ENCODE results near the gene TPCN2. TPM values are rescaled to one million over a fixed set of nuclear protein-coding genes. Genes with fewer than 3 reads are reported as not detected.

TPCN2 gene
- total RNA-seq, 1 experiment from 2014 or later = 15.2 TPM

DNA sequence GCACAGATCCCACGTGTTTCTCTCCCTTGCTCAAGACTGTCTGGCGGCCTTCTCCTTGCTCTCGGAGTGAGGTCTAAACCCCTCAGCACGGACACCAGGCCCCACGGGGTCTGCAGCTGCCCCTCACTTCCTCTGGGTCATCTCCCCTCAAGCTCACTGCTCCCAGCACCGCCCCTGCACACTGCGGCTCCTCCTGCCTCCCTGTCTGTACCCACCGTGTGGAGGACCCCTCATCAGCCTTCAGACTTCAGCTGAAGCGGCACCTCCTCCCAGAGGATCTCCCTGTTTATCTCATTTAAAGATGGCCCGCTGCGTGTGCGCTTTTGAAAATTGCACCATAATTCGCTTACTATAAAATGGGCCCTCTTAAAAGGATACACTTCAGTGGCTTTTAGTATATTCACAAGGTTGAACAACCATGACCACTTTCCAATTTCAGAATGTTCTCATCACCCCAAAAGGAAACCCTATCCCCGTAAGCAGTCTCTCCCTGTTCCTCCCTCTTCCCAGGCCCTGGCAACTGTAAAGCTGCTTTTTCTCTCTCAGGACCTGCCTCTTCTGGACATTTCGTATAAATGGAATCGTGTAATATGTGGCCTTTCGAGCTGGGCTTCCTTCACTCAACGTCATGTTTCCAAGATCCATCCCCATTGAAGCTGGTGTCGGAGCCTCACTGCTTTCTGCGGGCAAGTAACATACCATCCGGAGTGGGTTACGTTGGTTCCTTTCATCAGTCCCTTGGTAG is 14.4 kb upstream of the TPCN2 start:
- RAD21 ChIA-PET (ENCODE audit: low non-redundant PET in 1 of 2, low total read pairs in 2 of 2, uncharacterized antibody in 2 of 2, unreplicated experiment in 2 of 2) = no interaction called here
- POLR2A ChIA-PET = interaction anchor here (2.1 kb wide), 1 partner anchor 23 kb away, joined by 5 read pairs; no protein-coding TSS in a partner anchor
- CTCF ChIA-PET = interaction anchor here (2.0 kb wide), 1 partner anchor 10 kb away, joined by 7 read pairs; no protein-coding TSS in a partner anchor
- H2AFZ ChIP-seq (ENCODE audit: low read depth, low read length, poor library complexity, severe bottlenecking) = no peak overlapping the region
- H3K36me3 ChIP-seq (ENCODE audit: control insufficient read depth in 1 of 2, insufficient read depth in 2 of 2, low read length in 2 of 2) = no peaks in the 10 kb centered on the region
- H3K4me1 ChIP-seq (ENCODE audit: control insufficient read depth in 1 of 2, insufficient read depth in 2 of 2, low read length in 2 of 2) = no peaks in the 10 kb centered on the region
- H3K27ac ChIP-seq (ENCODE audit: low read depth, low read length) = no peak overlapping the region
- no peaks in the 10 kb centered on the region for H4K20me1 ChIP-seq (ENCODE audit: insufficient read depth)
- intact Hi-C loops (cut with micrococcal nuclease) = no loop called here
- no TSS peak for BruUV-seq (replicated peaks)
- H3K27me3 ChIP-seq (ENCODE audit: insufficient read depth, low read length) = 0 out of 2 replicates have a peak, but pooled peaks cover 2% of the 10 kb centered on the region
- no peak overlapping the region for H3K4me3 ChIP-seq (replicated peaks in 1 of 2; ENCODE audit: low read depth in 1 of 2, low read length in 2 of 2)
- H3K9me2 ChIP-seq (ENCODE audit: insufficient read depth) = no peaks in the 10 kb centered on the region
- no peak overlapping the region for H3K9ac ChIP-seq (ENCODE audit: low read length)
- no peaks in the 10 kb centered on the region for H3K79me2 ChIP-seq (ENCODE audit: insufficient read depth, low read length)
- no peak overlapping the region for H3K4me2 ChIP-seq (ENCODE audit: low read length)
- ATAC-seq (no peak), DNase-seq (ENCODE audit: low read depth, low spot score) (no peak)
- no peaks in the 10 kb centered on the region for H3K9me3 ChIP-seq (ENCODE audit: control insufficient read depth in 1 of 2, insufficient read depth in 1 of 2, low read depth in 1 of 2, low read length in 2 of 2)
- TF ChIP-seq FOSL1 (IDR thresholded peaks at IDR 0.05; ENCODE audit: low read depth) = no peak
- no peak for TF ChIP-seq EGR1 (IDR thresholded peaks at IDR 0.05; ENCODE audit: low read depth)
- TF ChIP-seq, protein P1, sequence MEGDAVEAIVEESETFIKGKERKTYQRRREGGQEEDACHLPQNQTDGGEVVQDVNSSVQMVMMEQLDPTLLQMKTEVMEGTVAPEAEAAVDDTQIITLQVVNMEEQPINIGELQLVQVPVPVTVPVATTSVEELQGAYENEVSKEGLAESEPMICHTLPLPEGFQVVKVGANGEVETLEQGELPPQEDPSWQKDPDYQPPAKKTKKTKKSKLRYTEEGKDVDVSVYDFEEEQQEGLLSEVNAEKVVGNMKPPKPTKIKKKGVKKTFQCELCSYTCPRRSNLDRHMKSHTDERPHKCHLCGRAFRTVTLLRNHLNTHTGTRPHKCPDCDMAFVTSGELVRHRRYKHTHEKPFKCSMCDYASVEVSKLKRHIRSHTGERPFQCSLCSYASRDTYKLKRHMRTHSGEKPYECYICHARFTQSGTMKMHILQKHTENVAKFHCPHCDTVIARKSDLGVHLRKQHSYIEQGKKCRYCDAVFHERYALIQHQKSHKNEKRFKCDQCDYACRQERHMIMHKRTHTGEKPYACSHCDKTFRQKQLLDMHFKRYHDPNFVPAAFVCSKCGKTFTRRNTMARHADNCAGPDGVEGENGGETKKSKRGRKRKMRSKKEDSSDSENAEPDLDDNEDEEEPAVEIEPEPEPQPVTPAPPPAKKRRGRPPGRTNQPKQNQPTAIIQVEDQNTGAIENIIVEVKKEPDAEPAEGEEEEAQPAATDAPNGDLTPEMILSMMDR (IDR thresholded peaks at IDR 0.05 in 2 of 3, conservative IDR thresholded peaks at IDR 0.05 in 1 of 3; ENCODE audit: borderline replicate concordance in 1 of 3, insufficient read depth in 1 of 3, low read depth in 2 of 3, low read length in 2 of 3) = no peak
- no peak for TF ChIP-seq TCF7L2 (IDR thresholded peaks at IDR 0.05; ENCODE audit: borderline replicate concordance, extremely low read depth, insufficient read depth, insufficient read length)
- TF ChIP-seq POLR2AphosphoS5 (IDR thresholded peaks at IDR 0.05; ENCODE audit: low read depth, low read length) = no peak
- TF ChIP-seq CBX3 (IDR thresholded peaks at IDR 0.05; ENCODE audit: low read depth) = no peak
- no peak for TF ChIP-seq MAX (IDR thresholded peaks at IDR 0.05)
- TF ChIP-seq POLR2A (IDR thresholded peaks at IDR 0.05; ENCODE audit: borderline replicate concordance, extremely low read depth, insufficient read depth, insufficient read length) = no peak
- TF ChIP-seq EZH2 (IDR thresholded peaks at IDR 0.05) = no peak
- no peak for TF ChIP-seq RAD21 (IDR thresholded peaks at IDR 0.05; ENCODE audit: low read depth)
- TF ChIP-seq ELF1 (IDR thresholded peaks at IDR 0.05; ENCODE audit: borderline replicate concordance, low read depth) = no peak
- no peak for TF ChIP-seq CEBPB (IDR thresholded peaks at IDR 0.05; ENCODE audit: low read depth)
- TF ChIP-seq ZNF274 (IDR thresholded peaks at IDR 0.05; ENCODE audit: low read depth, low read length) = no peak
- no peak for TF ChIP-seq SRF (IDR thresholded peaks at IDR 0.05; ENCODE audit: low read depth)
- no peak for TF ChIP-seq ATF3 (IDR thresholded peaks at IDR 0.05)
- no peak for TF ChIP-seq YY1 (IDR thresholded peaks at IDR 0.05; ENCODE audit: extremely low read depth, insufficient replicate concordance, low read depth, low read length)
- no peak for TF ChIP-seq EZH2phosphoT487 (IDR thresholded peaks at IDR 0.05; ENCODE audit: borderline replicate concordance)
- no peak for TF ChIP-seq SP1 (IDR thresholded peaks at IDR 0.05; ENCODE audit: low read depth)
- no peak for TF ChIP-seq JUND (IDR thresholded peaks at IDR 0.05)
- no peak for TF ChIP-seq ZBTB33 (IDR thresholded peaks at IDR 0.05; ENCODE audit: extremely low read depth, insufficient replicate concordance, low read length)
